GM21526 (cell line): ENCODE measurements around the gene DNAH3.
"Not testable (repeated sequence)": the region's sequence is repeated elsewhere in the genome, so short reads cannot be mapped to it uniquely, and the experiment has no call there.

Experiments
- ATAC-seq: cut with Tn5 transposase; IDR thresholded peaks from one replicate; pipeline ENCODE4 v1.9.1; 2021; ENCODE audit warnings: moderate library complexity; ENCODE audit not compliant: unreplicated experiment, low FRiP score

DNAH3 gene

GRCh38 chr16:21023509-21024202 lies 127.0 kb downstream of the DNAH3 start:
- ATAC-seq, result no peak

- ATAC-seq, result no peak
Observed at GRCh38 chr16:21021316-21021715, 129.3 kb downstream of the DNAH3 start.

GRCh38 chr16:21009815-21010214 lies 140.8 kb downstream of the DNAH3 start:
- ATAC-seq, result no peak

GRCh38 chr16:21005008-21005407 lies 145.6 kb downstream of the DNAH3 start:
- ATAC-seq, result no peak

GRCh38 chr16:21001262-21001661 lies 149.4 kb downstream of the DNAH3 start:
- ATAC-seq, result no peak

GRCh38 chr16:20997147-20997546 lies 153.5 kb downstream of the DNAH3 start:
- no peak for ATAC-seq

- no peak for ATAC-seq
Observed at GRCh38 chr16:20995711-20996110, 154.9 kb downstream of the DNAH3 start.

- ATAC-seq, result not testable (repeated sequence)
Observed at GRCh38 chr16:20989496-20990070, 161.1 kb downstream of the DNAH3 start.

- no peak for ATAC-seq
Observed at GRCh38 chr16:20987049-20987448, 163.6 kb downstream of the DNAH3 start.

GRCh38 chr16:20984019-20984418 lies 166.6 kb downstream of the DNAH3 start:
- ATAC-seq, result no peak

GRCh38 chr16:20976576-20976975 lies 174.1 kb downstream of the DNAH3 start:
- ATAC-seq, result no peak

- ATAC-seq, result not testable (repeated sequence)
Observed at GRCh38 chr16:20973201-20973600, 177.4 kb downstream of the DNAH3 start.

GRCh38 chr16:20971401-20971800 lies 179.2 kb downstream of the DNAH3 start:
- no peak for ATAC-seq

- no peak for ATAC-seq
Observed at GRCh38 chr16:20969386-20969785, 181.3 kb downstream of the DNAH3 start.

- no peak for ATAC-seq
Observed at GRCh38 chr16:20968765-20969164, 181.9 kb downstream of the DNAH3 start.

- no peak for ATAC-seq
Observed at GRCh38 chr16:20960899-20961298, 189.7 kb downstream of the DNAH3 start.

- no peak for ATAC-seq
Observed at GRCh38 chr16:20957153-20957552, 193.5 kb downstream of the DNAH3 start.

- ATAC-seq, result no peak
Observed at GRCh38 chr16:20956319-20956718, 194.3 kb downstream of the DNAH3 start.

GRCh38 chr16:20954574-20954973 lies 196.1 kb downstream of the DNAH3 start:
- no peak for ATAC-seq

GRCh38 chr16:20952139-20952920 lies 198.3 kb downstream of the DNAH3 start:
- no peak for ATAC-seq

GRCh38 chr16:20950294-20950693 lies 200.4 kb downstream of the DNAH3 start:
- no peak for ATAC-seq

- ATAC-seq, result no peak
Observed at GRCh38 chr16:20949660-20950059, 201.0 kb downstream of the DNAH3 start.
